Measurements from ENCODE around the gene GORASP1. TPM values are rescaled to one million over a fixed set of nuclear protein-coding genes. Genes with fewer than 3 reads are reported as not detected.

The GORASP1 gene
- total and polyA plus RNA-seq, 5 donors from 2014 or later: 18.5 to 34.0 (median 22.3) TPM

- no peak overlapping the region for H3K4me3 ChIP-seq (ENCODE audit: low read depth, low read length)
- no peak overlapping the region for H3K4me3 Mint-ChIP-seq
- no peaks in the 10 kb centered on the region for H3K9me3 ChIP-seq (ENCODE audit: control insufficient read depth in 2 of 2, low read length in 2 of 2)
- H3K36me3 Mint-ChIP-seq: peaks cover 33% of the 10 kb centered on the region
- H3K4me1 Mint-ChIP-seq: peaks cover 5 to 8% (median 7%) of the 10 kb centered on the region in 4 donors
- H3K9me3 Mint-ChIP-seq: no peaks in the 10 kb centered on the region
- H3K27me3 Mint-ChIP-seq: no peaks in the 10 kb centered on the region
- DNase-seq: no peak
- H3K36me3 ChIP-seq (ENCODE audit: control insufficient read depth, insufficient read depth, low read length): peaks cover 80% of the 10 kb centered on the region
- H3K4me1 ChIP-seq (ENCODE audit: control insufficient read depth, insufficient read depth, low read length, poor library complexity, severe bottlenecking): peaks cover 6% of the 10 kb centered on the region
- no peak for ATAC-seq (ENCODE audit: low read depth in 2 of 2)
- H3K27ac ChIP-seq (ENCODE audit: insufficient read depth, low read length, poor library complexity, severe bottlenecking): no peak overlapping the region
- no peaks in the 10 kb centered on the region for H3K27me3 ChIP-seq (ENCODE audit: control insufficient read depth, insufficient read depth, low read length)
- H3K27ac Mint-ChIP-seq: peak overlapping the region in 1 of 3 donors; percentile 54
Measured at GRCh38 chr3:39096775-39097174, 10.7 kb downstream of the GORASP1 start.

GRCh38 chr3:39095778-39096177, 11.6 kb downstream of the GORASP1 start:
- DNase-seq: no peak
- no peaks in the 10 kb centered on the region for H3K9me3 ChIP-seq (ENCODE audit: control insufficient read depth in 2 of 2, low read length in 2 of 2)
- no peaks in the 10 kb centered on the region for H3K4me1 ChIP-seq (ENCODE audit: control insufficient read depth, insufficient read depth, low read length, poor library complexity, severe bottlenecking)
- no peaks in the 10 kb centered on the region for H3K27me3 ChIP-seq (ENCODE audit: control insufficient read depth, insufficient read depth, low read length)
- Mint-ChIP-seq H3K4me3 (no peak overlapping the region), H3K4me1 (no peaks in the 10 kb centered on the region), H3K27me3 (no peaks in the 10 kb centered on the region), H3K36me3 (peaks cover 33% of the 10 kb centered on the region), H3K9me3 (no peaks in the 10 kb centered on the region), H3K27ac (no peak overlapping the region)
- no peak overlapping the region for H3K4me3 ChIP-seq (ENCODE audit: low read depth, low read length)
- ATAC-seq (ENCODE audit: low read depth in 2 of 2): no peak
- peaks cover 90% of the 10 kb centered on the region for H3K36me3 ChIP-seq (ENCODE audit: control insufficient read depth, insufficient read depth, low read length)
- no peak overlapping the region for H3K27ac ChIP-seq (ENCODE audit: insufficient read depth, low read length, poor library complexity, severe bottlenecking)

- H3K4me1 Mint-ChIP-seq: no peaks in the 10 kb centered on the region
- H3K27ac Mint-ChIP-seq: no peak overlapping the region
- DNase-seq (no peak), ATAC-seq (ENCODE audit: low read depth in 2 of 2) (no peak)
- H3K27me3 Mint-ChIP-seq: no peaks in the 10 kb centered on the region
- Histone ChIP-seq H3K4me1 (ENCODE audit: control insufficient read depth, insufficient read depth, low read length, poor library complexity, severe bottlenecking) (no peaks in the 10 kb centered on the region), H3K36me3 (ENCODE audit: control insufficient read depth, insufficient read depth, low read length) (peaks cover 97% of the 10 kb centered on the region), H3K27ac (ENCODE audit: insufficient read depth, low read length, poor library complexity, severe bottlenecking) (no peak overlapping the region), H3K4me3 (ENCODE audit: low read depth, low read length) (no peak overlapping the region), H3K27me3 (ENCODE audit: control insufficient read depth, insufficient read depth, low read length) (no peaks in the 10 kb centered on the region), H3K9me3 (ENCODE audit: control insufficient read depth in 2 of 2, low read length in 2 of 2) (no peaks in the 10 kb centered on the region)
- no peaks in the 10 kb centered on the region for H3K9me3 Mint-ChIP-seq
- peaks cover 40% of the 10 kb centered on the region for H3K36me3 Mint-ChIP-seq
- H3K4me3 Mint-ChIP-seq: no peak overlapping the region
Measured at GRCh38 chr3:39094851-39095677, 12.4 kb downstream of the GORASP1 start.

GRCh38 chr3:39090922-39091321, 16.5 kb downstream of the GORASP1 start:
- no peaks in the 10 kb centered on the region for H3K27me3 ChIP-seq (ENCODE audit: control insufficient read depth, insufficient read depth, low read length)
- peaks cover 98% of the 10 kb centered on the region for H3K36me3 ChIP-seq (ENCODE audit: control insufficient read depth, insufficient read depth, low read length)
- DNase-seq (no peak), ATAC-seq (ENCODE audit: low read depth in 2 of 2) (no peak)
- no peaks in the 10 kb centered on the region for H3K27me3 Mint-ChIP-seq
- peaks cover 65% of the 10 kb centered on the region for H3K36me3 Mint-ChIP-seq
- H3K4me1 ChIP-seq (ENCODE audit: control insufficient read depth, insufficient read depth, low read length, poor library complexity, severe bottlenecking): no peaks in the 10 kb centered on the region
- H3K9me3 Mint-ChIP-seq: no peaks in the 10 kb centered on the region
- peak overlapping the region in 1 of 3 donors; percentile 31 for H3K27ac Mint-ChIP-seq
- no peak overlapping the region for H3K4me3 Mint-ChIP-seq
- H3K4me1 Mint-ChIP-seq: peaks cover 0 to 6% (median 2%) of the 10 kb centered on the region in 4 donors
- no peak overlapping the region for H3K27ac ChIP-seq (ENCODE audit: insufficient read depth, low read length, poor library complexity, severe bottlenecking)
- H3K4me3 ChIP-seq (ENCODE audit: low read depth, low read length): no peak overlapping the region
- H3K9me3 ChIP-seq (ENCODE audit: control insufficient read depth in 2 of 2, low read length in 2 of 2): no peaks in the 10 kb centered on the region

GRCh38 chr3:39088889-39089288, 18.5 kb downstream of the GORASP1 start:
- no peaks in the 10 kb centered on the region for H3K27me3 Mint-ChIP-seq
- DNase-seq (no peak), ATAC-seq (ENCODE audit: low read depth in 2 of 2) (no peak)
- no peak overlapping the region for H3K4me3 Mint-ChIP-seq
- H3K9me3 ChIP-seq (ENCODE audit: control insufficient read depth in 2 of 2, low read length in 2 of 2): no peaks in the 10 kb centered on the region
- H3K4me1 ChIP-seq (ENCODE audit: control insufficient read depth, insufficient read depth, low read length, poor library complexity, severe bottlenecking): no peaks in the 10 kb centered on the region
- peaks cover 0 to 6% (median 2%) of the 10 kb centered on the region in 4 donors for H3K4me1 Mint-ChIP-seq
- no peaks in the 10 kb centered on the region for H3K27me3 ChIP-seq (ENCODE audit: control insufficient read depth, insufficient read depth, low read length)
- no peak overlapping the region for H3K27ac Mint-ChIP-seq
- no peaks in the 10 kb centered on the region for H3K9me3 Mint-ChIP-seq
- no peak overlapping the region for H3K4me3 ChIP-seq (ENCODE audit: low read depth, low read length)
- H3K36me3 ChIP-seq (ENCODE audit: control insufficient read depth, insufficient read depth, low read length): peaks cover 92% of the 10 kb centered on the region
- peaks cover 52% of the 10 kb centered on the region for H3K36me3 Mint-ChIP-seq
- no peak overlapping the region for H3K27ac ChIP-seq (ENCODE audit: insufficient read depth, low read length, poor library complexity, severe bottlenecking)

- no peak for DNase-seq
- no peak overlapping the region for H3K4me3 Mint-ChIP-seq
- no peaks in the 10 kb centered on the region for H3K4me1 ChIP-seq (ENCODE audit: control insufficient read depth, insufficient read depth, low read length, poor library complexity, severe bottlenecking)
- peaks cover 51% of the 10 kb centered on the region for H3K36me3 Mint-ChIP-seq
- no peaks in the 10 kb centered on the region for H3K9me3 ChIP-seq (ENCODE audit: control insufficient read depth in 2 of 2, low read length in 2 of 2)
- H3K27ac Mint-ChIP-seq: peak overlapping the region in 1 of 3 donors; percentile 9
- H3K4me3 ChIP-seq (ENCODE audit: low read depth, low read length): no peak overlapping the region
- no peaks in the 10 kb centered on the region for H3K27me3 ChIP-seq (ENCODE audit: control insufficient read depth, insufficient read depth, low read length)
- no peaks in the 10 kb centered on the region for H3K9me3 Mint-ChIP-seq
- H3K36me3 ChIP-seq (ENCODE audit: control insufficient read depth, insufficient read depth, low read length): peaks cover 89% of the 10 kb centered on the region
- no peak for ATAC-seq (ENCODE audit: low read depth in 2 of 2)
- H3K27me3 Mint-ChIP-seq: no peaks in the 10 kb centered on the region
- H3K4me1 Mint-ChIP-seq: peaks cover 0 to 6% (median 2%) of the 10 kb centered on the region in 4 donors
- no peak overlapping the region for H3K27ac ChIP-seq (ENCODE audit: insufficient read depth, low read length, poor library complexity, severe bottlenecking)
Measured at GRCh38 chr3:39088456-39088855, 19.0 kb downstream of the GORASP1 start.

GRCh38 chr3:39086144-39086543, 21.3 kb downstream of the GORASP1 start:
- Mint-ChIP-seq H3K9me3 (no peaks in the 10 kb centered on the region), H3K27me3 (no peaks in the 10 kb centered on the region), H3K36me3 (peaks cover 63% of the 10 kb centered on the region), H3K27ac (peak overlapping the region in 1 of 3 donors; percentile 26), H3K4me3 (no peak overlapping the region), H3K4me1 (peaks cover 0 to 11% (median 2%) of the 10 kb centered on the region in 4 donors)
- Histone ChIP-seq H3K4me1 (ENCODE audit: control insufficient read depth, insufficient read depth, low read length, poor library complexity, severe bottlenecking) (no peaks in the 10 kb centered on the region), H3K27me3 (ENCODE audit: control insufficient read depth, insufficient read depth, low read length) (no peaks in the 10 kb centered on the region), H3K9me3 (ENCODE audit: control insufficient read depth in 2 of 2, low read length in 2 of 2) (no peaks in the 10 kb centered on the region), H3K4me3 (ENCODE audit: low read depth, low read length) (no peak overlapping the region), H3K36me3 (ENCODE audit: control insufficient read depth, insufficient read depth, low read length) (peaks cover 79% of the 10 kb centered on the region), H3K27ac (ENCODE audit: insufficient read depth, low read length, poor library complexity, severe bottlenecking) (no peak overlapping the region)
- no peak for DNase-seq
- no peak for ATAC-seq (ENCODE audit: low read depth in 2 of 2)
